ENCODE results near the gene MCC. TPM values are rescaled to one million over a fixed set of nuclear protein-coding genes. Genes with fewer than 3 reads are reported as not detected.
A peak's percentile ranks its signal among the peaks of the same experiment; 100 is the strongest.

MCC gene
- total RNA-seq, 6 donors from 2014 or later: 12.1 to 67.1 (median 21.3) TPM

DNA sequence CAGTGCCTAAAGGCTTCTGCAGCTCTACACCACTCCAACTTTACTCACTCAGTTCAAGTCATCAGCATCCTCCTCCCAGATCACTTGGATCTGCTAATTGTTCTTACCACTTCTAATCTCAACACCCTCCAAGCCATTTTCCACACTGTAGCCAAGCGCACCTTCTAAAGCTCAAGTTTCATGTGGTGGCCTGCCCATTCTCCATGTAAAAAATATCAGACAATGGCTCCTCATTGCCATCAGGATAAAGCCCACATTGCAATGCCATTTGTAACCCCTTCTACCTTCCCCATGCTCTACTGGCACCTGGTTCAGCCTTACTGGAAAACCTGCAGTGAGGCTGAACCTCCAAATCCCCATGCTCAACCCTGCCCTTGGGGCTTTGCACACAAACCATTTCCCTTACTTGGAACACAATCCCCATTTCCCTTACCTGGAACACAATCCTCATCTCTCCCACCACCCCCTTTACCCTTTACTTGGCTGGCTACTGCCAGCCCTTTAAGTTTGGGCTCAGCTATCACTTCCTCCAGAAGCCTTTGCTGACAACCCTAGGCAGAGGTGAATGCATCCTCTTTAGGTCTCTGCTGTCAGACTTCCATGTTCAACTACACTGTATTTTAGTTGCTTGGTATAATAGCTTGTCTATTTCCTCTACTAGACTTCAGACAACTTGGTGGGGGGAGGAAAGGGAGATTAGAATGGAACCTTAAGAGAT lies 273.5 kb downstream of the MCC start:
- WGBS, 2 donors: 92 to 100% methylated on average over 1 of the region's 1 CpG
- TF ChIP-seq EP300 (IDR thresholded peaks at IDR 0.05): no peak
- TF ChIP-seq POLR2A (IDR thresholded peaks at IDR 0.05): no peak
- TF ChIP-seq, protein P1, sequence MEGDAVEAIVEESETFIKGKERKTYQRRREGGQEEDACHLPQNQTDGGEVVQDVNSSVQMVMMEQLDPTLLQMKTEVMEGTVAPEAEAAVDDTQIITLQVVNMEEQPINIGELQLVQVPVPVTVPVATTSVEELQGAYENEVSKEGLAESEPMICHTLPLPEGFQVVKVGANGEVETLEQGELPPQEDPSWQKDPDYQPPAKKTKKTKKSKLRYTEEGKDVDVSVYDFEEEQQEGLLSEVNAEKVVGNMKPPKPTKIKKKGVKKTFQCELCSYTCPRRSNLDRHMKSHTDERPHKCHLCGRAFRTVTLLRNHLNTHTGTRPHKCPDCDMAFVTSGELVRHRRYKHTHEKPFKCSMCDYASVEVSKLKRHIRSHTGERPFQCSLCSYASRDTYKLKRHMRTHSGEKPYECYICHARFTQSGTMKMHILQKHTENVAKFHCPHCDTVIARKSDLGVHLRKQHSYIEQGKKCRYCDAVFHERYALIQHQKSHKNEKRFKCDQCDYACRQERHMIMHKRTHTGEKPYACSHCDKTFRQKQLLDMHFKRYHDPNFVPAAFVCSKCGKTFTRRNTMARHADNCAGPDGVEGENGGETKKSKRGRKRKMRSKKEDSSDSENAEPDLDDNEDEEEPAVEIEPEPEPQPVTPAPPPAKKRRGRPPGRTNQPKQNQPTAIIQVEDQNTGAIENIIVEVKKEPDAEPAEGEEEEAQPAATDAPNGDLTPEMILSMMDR (IDR thresholded peaks at IDR 0.05): no peak
- TF ChIP-seq POLR2AphosphoS5 (IDR thresholded peaks at IDR 0.05): no peak
- Histone ChIP-seq H3K4me1 (peaks cover 0 to 10% (median 7%) of the 10 kb centered on the region in 4 donors), H3K27me3 (no peaks in the 10 kb centered on the region), H3K27ac (no peak overlapping the region), H3K4me3 (no peak overlapping the region), H3K36me3 (no peaks in the 10 kb centered on the region), H3K9me3 (no peaks in the 10 kb centered on the region)
- no peak for DNase-seq
- ATAC-seq (ENCODE audit: low FRiP score in 2 of 2): no peak

GRCh38 chr5:113213551-113214425 lies 274.5 kb downstream of the MCC start:
- no peaks in the 10 kb centered on the region for H3K9me3 ChIP-seq
- WGBS, 2 donors: 74 to 82% methylated on average over 14 of the region's 14 CpGs
- ATAC-seq (ENCODE audit: low FRiP score in 2 of 2) (peak in 1 of 2 donors; percentile 45), DNase-seq (no peak)
- no peak overlapping the region for H3K4me3 ChIP-seq
- no peaks in the 10 kb centered on the region for H3K27me3 ChIP-seq
- peaks cover 0 to 10% (median 6%) of the 10 kb centered on the region in 4 donors for H3K4me1 ChIP-seq
- H3K36me3 ChIP-seq: no peaks in the 10 kb centered on the region
- TF ChIP-seq EP300 (IDR thresholded peaks at IDR 0.05): no peak
- TF ChIP-seq, protein P1 (IDR thresholded peaks at IDR 0.05): no peak
- TF ChIP-seq POLR2A (IDR thresholded peaks at IDR 0.05): no peak
- H3K27ac ChIP-seq: no peak overlapping the region

GRCh38 chr5:113212244-113212920 lies 275.9 kb downstream of the MCC start:
- DNase-seq (no peak), ATAC-seq (ENCODE audit: low FRiP score in 2 of 2) (no peak)
- Histone ChIP-seq H3K36me3 (no peaks in the 10 kb centered on the region), H3K9me3 (no peaks in the 10 kb centered on the region), H3K4me1 (peaks cover 0 to 5% (median 2%) of the 10 kb centered on the region in 4 donors), H3K4me3 (no peak overlapping the region), H3K27me3 (no peaks in the 10 kb centered on the region), H3K27ac (no peak overlapping the region)
- TF ChIP-seq, protein P1 (IDR thresholded peaks at IDR 0.05): no peak
- TF ChIP-seq POLR2A (IDR thresholded peaks at IDR 0.05) (no peak), EP300 (IDR thresholded peaks at IDR 0.05) (no peak), POLR2AphosphoS5 (IDR thresholded peaks at IDR 0.05) (no peak)
- WGBS, 2 donors: 20 to 26% methylated on average over 5 of the region's 5 CpGs

- no peak overlapping the region for H3K4me3 ChIP-seq
- no peak for DNase-seq
- no peak for ATAC-seq (ENCODE audit: low FRiP score in 2 of 2)
- 83 to 88% methylated on average over 4 of the region's 4 CpGs for WGBS, 2 donors
- H3K27me3 ChIP-seq: no peaks in the 10 kb centered on the region
- H3K27ac ChIP-seq: no peak overlapping the region
- no peaks in the 10 kb centered on the region for H3K36me3 ChIP-seq
- no peaks in the 10 kb centered on the region for H3K9me3 ChIP-seq
- no peak for TF ChIP-seq POLR2AphosphoS5 (IDR thresholded peaks at IDR 0.05)
- TF ChIP-seq, protein P1 (IDR thresholded peaks at IDR 0.05): no peak
- TF ChIP-seq POLR2A (IDR thresholded peaks at IDR 0.05): no peak
- no peak for TF ChIP-seq EP300 (IDR thresholded peaks at IDR 0.05)
- H3K4me1 ChIP-seq: peaks cover 13 to 15% (median 13%) of the 10 kb centered on the region in 4 donors
Measured at GRCh38 chr5:113209498-113209897, 278.8 kb downstream of the MCC start.

Data from upper lobe of left lung (tissue), 6 donors.